HCT116 (cell line): ENCODE measurements around the gene GLMP. TPM values are rescaled to one million over a fixed set of nuclear protein-coding genes. Genes with fewer than 3 reads are reported as not detected.
A peak's percentile ranks its signal among the peaks of the same experiment; 100 is the strongest.

Experiments
- CEBPB ChIP-seq: IDR thresholded peaks from 2 replicates; pipeline ENCODE4 v1.6.1; 2012; ENCODE audit warnings: low read depth
- EGR1 ChIP-seq: IDR thresholded peaks from 2 replicates; pipeline ENCODE4 v1.6.1; 2012; ENCODE audit warnings: low read depth
- EZH2 ChIP-seq: fragments of 200-600 bp; sonication (generic); IDR thresholded peaks from 2 replicates; pipeline ENCODE4 v1.6.1; 2017; ENCODE audit warnings: antibody characterized with exemption, mixed run types
- JUND ChIP-seq: IDR thresholded peaks from 2 replicates; pipeline ENCODE4 v1.6.1; 2012
- REST ChIP-seq: IDR thresholded peaks from 2 replicates; pipeline ENCODE4 v1.6.1; 2012; ENCODE audit warnings: low read depth
- TCF7L2 ChIP-seq: IDR thresholded peaks from 2 replicates; pipeline ENCODE4 v1.7.0; 2011; ENCODE audit warnings: borderline replicate concordance, inconsistent platforms; ENCODE audit not compliant: insufficient read depth, insufficient read length; ENCODE audit errors: extremely low read depth
- ZFX ChIP-seq: fragments of 450-650 bp; IDR thresholded peaks from 2 replicates; pipeline ENCODE4 v1.6.1; 2017
- total RNA-seq: library from RNA; stranded (reverse); gene quantifications from one replicate; pipeline ENCODE4 v1.2.1, GENCODE V29; 2021; ENCODE audit not compliant: unreplicated experiment
- TF ChIP-seq, protein P1 (sequence below): IDR thresholded peaks from 2 replicates; pipeline ENCODE4 v1.6.1; 2011; ENCODE audit warnings: mild to moderate bottlenecking, low read length, moderate library complexity; ENCODE audit not compliant: insufficient replicate concordance; ENCODE audit errors: extremely low read depth

GLMP gene
- total RNA-seq, 1 experiment from 2014 or later = 27.8 TPM

- TF ChIP-seq, protein P1, sequence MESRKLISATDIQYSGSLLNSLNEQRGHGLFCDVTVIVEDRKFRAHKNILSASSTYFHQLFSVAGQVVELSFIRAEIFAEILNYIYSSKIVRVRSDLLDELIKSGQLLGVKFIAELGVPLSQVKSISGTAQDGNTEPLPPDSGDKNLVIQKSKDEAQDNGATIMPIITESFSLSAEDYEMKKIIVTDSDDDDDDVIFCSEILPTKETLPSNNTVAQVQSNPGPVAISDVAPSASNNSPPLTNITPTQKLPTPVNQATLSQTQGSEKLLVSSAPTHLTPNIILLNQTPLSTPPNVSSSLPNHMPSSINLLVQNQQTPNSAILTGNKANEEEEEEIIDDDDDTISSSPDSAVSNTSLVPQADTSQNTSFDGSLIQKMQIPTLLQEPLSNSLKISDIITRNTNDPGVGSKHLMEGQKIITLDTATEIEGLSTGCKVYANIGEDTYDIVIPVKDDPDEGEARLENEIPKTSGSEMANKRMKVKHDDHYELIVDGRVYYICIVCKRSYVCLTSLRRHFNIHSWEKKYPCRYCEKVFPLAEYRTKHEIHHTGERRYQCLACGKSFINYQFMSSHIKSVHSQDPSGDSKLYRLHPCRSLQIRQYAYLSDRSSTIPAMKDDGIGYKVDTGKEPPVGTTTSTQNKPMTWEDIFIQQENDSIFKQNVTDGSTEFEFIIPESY = peak; percentile 80
- TF ChIP-seq ZFX = no peak
- peak; percentile 84 for TF ChIP-seq EGR1
- no peak for TF ChIP-seq EZH2
- TF ChIP-seq REST = no peak
- no peak for TF ChIP-seq TCF7L2
- no peak for TF ChIP-seq JUND
- TF ChIP-seq CEBPB = no peak
Measured at GRCh38 chr1:156281693-156282478, 13.6 kb downstream of the GLMP start (continued).
